PC-3 (cell line): ENCODE measurements around the gene ZNF365.

Source experiments
- EZH2 ChIP-seq: fragments of 300-600 bp; sonication (generic); IDR thresholded peaks from one replicate; pipeline ENCODE4 v1.6.1; 2017; ENCODE audit warnings: antibody characterized with exemption, mild to moderate bottlenecking, low read length; ENCODE audit not compliant: unreplicated experiment
- TF ChIP-seq, protein P1 (sequence below): fragments of 300-600 bp; sonication (generic); conservative IDR thresholded peaks from 2 replicates; pipeline ENCODE4 v1.5.1; 2017; ENCODE audit warnings: antibody characterized with exemption, low read depth, mild to moderate bottlenecking, low read length

DNA sequence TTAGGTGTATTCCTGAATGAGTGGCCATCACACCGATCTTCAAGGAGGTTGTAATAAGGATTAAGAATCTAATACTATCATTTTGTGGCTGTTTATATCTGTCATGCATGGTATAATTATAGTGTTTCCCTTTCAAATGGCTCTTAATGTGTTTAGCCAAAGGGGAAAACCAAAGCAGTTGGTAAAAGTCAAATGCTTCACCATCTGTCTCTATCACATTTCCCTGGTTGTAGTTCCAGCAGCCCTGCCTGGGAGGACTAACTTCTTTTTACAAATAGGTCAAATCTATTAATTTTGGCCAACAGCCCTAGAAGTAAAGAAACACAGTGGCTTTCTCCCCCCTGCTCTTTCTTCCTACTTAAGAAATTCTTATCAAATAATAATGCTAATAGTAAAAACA is 56.7 kb downstream of the ZNF365 start:
- TF ChIP-seq, protein P1, sequence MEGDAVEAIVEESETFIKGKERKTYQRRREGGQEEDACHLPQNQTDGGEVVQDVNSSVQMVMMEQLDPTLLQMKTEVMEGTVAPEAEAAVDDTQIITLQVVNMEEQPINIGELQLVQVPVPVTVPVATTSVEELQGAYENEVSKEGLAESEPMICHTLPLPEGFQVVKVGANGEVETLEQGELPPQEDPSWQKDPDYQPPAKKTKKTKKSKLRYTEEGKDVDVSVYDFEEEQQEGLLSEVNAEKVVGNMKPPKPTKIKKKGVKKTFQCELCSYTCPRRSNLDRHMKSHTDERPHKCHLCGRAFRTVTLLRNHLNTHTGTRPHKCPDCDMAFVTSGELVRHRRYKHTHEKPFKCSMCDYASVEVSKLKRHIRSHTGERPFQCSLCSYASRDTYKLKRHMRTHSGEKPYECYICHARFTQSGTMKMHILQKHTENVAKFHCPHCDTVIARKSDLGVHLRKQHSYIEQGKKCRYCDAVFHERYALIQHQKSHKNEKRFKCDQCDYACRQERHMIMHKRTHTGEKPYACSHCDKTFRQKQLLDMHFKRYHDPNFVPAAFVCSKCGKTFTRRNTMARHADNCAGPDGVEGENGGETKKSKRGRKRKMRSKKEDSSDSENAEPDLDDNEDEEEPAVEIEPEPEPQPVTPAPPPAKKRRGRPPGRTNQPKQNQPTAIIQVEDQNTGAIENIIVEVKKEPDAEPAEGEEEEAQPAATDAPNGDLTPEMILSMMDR: no peak
- TF ChIP-seq EZH2: no peak
